H1 (cell line): Measurements from ENCODE around the gene IFI27L1. TPM values are rescaled to one million over a fixed set of nuclear protein-coding genes. Genes with fewer than 3 reads are reported as not detected.

Source experiments
- BCL11A ChIP-seq, 2 experiments: IDR thresholded peaks; one replicate each; pipeline ENCODE4 v1.6.1; 2011; ENCODE audit warnings: low read depth in 2 of 2, low read length in 2 of 2, mild to moderate bottlenecking in 2 of 2
- EP300 ChIP-seq, 2 experiments: IDR thresholded peaks; 1 replicate in 1 of 2; 2 replicates in 1 of 2; pipeline ENCODE4 v1.6.1; 2011 to 2012; ENCODE audit warnings: low read depth in 2 of 2, low read length in 2 of 2, mild to moderate bottlenecking in 2 of 2, borderline replicate concordance in 1 of 2, inconsistent platforms in 1 of 2, moderate library complexity in 1 of 2
- GABPA ChIP-seq: IDR thresholded peaks from 2 replicates; pipeline ENCODE4 v1.6.1; 2011; ENCODE audit warnings: mild to moderate bottlenecking, low read length, moderate library complexity, borderline replicate concordance; ENCODE audit not compliant: insufficient read depth
- POLR2A ChIP-seq, 2 experiments: IDR thresholded peaks; 1 replicate in 1 of 2; 2 replicates in 1 of 2; pipeline ENCODE4 v1.6.1; 2011; ENCODE audit warnings: low read depth in 2 of 2, low read length in 2 of 2, mild to moderate bottlenecking in 2 of 2; ENCODE audit errors: control extremely low read depth in 1 of 2
- SIRT6 ChIP-seq: IDR thresholded peaks from one replicate; pipeline ENCODE4 v1.7.1; 2012; ENCODE audit warnings: low read length, inconsistent platforms
- SIX5 ChIP-seq: IDR thresholded peaks from 2 replicates; pipeline ENCODE4 v1.6.1; 2011; ENCODE audit warnings: mild to moderate bottlenecking, low read depth, low read length
- polyA plus RNA-seq, 7 experiments: library from polyadenylated mRNA; depleted of rRNA in 3 of 7; stranded (reverse) in 5 of 7; unstranded in 2 of 7; fragments of >200 nt in 5 of 7; fragments of 200-250 nt in 2 of 7; gene quantifications; 1 replicate in 5 of 7; 2 replicates in 1 of 7; 4 replicates in 1 of 7; pipeline versions ENCODE4 v1.2.1 to v1.2.3, GENCODE V29; 2011 to 2013; ENCODE audit warnings: missing spikeins in 2 of 7, mixed read lengths in 2 of 7
- total RNA-seq: library from RNA; stranded (reverse); fragmentation: NEBNext Ultra II Directional; extraction: Animal tissue kit (Norgen Biotek cat#: 25700); gene quantifications from 2 replicates; pipeline ENCODE4 v1.2.1, GENCODE V29; 2021
- TF ChIP-seq, protein P1 (sequence below): IDR thresholded peaks from 2 replicates; pipeline ENCODE4 v1.6.1; 2012; ENCODE audit warnings: low read length, inconsistent platforms
- TF ChIP-seq, protein P2 (sequence below): IDR thresholded peaks from 2 replicates; pipeline ENCODE4 v1.6.1; 2012; ENCODE audit warnings: inconsistent platforms

Gene IFI27L1
- total and polyA plus RNA-seq, 2 of the 8 experiments (the other 6 are each of a cell fraction or from before 2014, with no cell fraction given) = 21.2 to 30.5 TPM

GRCh38 chr14:94049625-94050023 is 31.5 kb upstream of the IFI27L1 start (continued):
- TF ChIP-seq, protein P1, sequence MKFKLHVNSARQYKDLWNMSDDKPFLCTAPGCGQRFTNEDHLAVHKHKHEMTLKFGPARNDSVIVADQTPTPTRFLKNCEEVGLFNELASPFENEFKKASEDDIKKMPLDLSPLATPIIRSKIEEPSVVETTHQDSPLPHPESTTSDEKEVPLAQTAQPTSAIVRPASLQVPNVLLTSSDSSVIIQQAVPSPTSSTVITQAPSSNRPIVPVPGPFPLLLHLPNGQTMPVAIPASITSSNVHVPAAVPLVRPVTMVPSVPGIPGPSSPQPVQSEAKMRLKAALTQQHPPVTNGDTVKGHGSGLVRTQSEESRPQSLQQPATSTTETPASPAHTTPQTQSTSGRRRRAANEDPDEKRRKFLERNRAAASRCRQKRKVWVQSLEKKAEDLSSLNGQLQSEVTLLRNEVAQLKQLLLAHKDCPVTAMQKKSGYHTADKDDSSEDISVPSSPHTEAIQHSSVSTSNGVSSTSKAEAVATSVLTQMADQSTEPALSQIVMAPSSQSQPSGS = no peak
- TF ChIP-seq GABPA (no peak), POLR2A (IDR thresholded peaks at IDR 0.05; ENCODE audit: control extremely low read depth in 1 of 2, low read depth in 2 of 2, low read length in 2 of 2) (no peak), BCL11A (IDR thresholded peaks at IDR 0.05; ENCODE audit: low read depth in 2 of 2, low read length in 2 of 2) (no peak), SIX5 (no peak), EP300 (IDR thresholded peaks at IDR 0.05; ENCODE audit: borderline replicate concordance in 1 of 2, low read depth in 2 of 2, low read length in 2 of 2) (no peak), SIRT6 (no peak)
- TF ChIP-seq, protein P2, sequence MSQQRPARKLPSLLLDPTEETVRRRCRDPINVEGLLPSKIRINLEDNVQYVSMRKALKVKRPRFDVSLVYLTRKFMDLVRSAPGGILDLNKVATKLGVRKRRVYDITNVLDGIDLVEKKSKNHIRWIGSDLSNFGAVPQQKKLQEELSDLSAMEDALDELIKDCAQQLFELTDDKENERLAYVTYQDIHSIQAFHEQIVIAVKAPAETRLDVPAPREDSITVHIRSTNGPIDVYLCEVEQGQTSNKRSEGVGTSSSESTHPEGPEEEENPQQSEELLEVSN = no peak
